B cell (primary cell): ENCODE data around the gene ELOVL6. TPM values are rescaled to one million over a fixed set of nuclear protein-coding genes. Genes with fewer than 3 reads are reported as not detected.

ENCODE experiments used
- ATAC-seq: fragments of 200-7000 bp; cut with Tn5 transposase; one replicate; pipeline ENCODE4 v1.10.0; 2021; ENCODE audit warnings: low read depth, mild to moderate bottlenecking, moderate number of reproducible peaks, moderate library complexity
- CTCF ChIA-PET: fragments of 350-600 bp; sonication (Branson Sonifier 250); formaldehyde crosslinking; loops from one replicate; lab custom pipeline; 2021; ENCODE audit warnings: antibody characterized with exemption, inconsistent platforms; lab: Charles Lee
- POLR2A ChIA-PET: fragments of 350-600 bp; sonication (Branson Sonifier 250); formaldehyde crosslinking; loops from one replicate; lab custom pipeline; 2021; ENCODE audit warnings: antibody characterized with exemption; lab: Charles Lee
- DNase-seq: peaks from one replicate; pipeline ENCODE4 v3.0.0; 2013
- H2AFZ ChIP-seq: 2 replicates; pipeline ENCODE4 v1.6.1; 2012; ENCODE audit warnings: mild to moderate bottlenecking, low read depth, low read length; ENCODE audit not compliant: insufficient read depth, poor library complexity, severe bottlenecking
- H3K27ac ChIP-seq, 2 donors: 1 replicate in 1 of 2; 2 replicates in 1 of 2; pipeline ENCODE4 v1.5.1; 2012 to 2013; ENCODE audit warnings: low read length in 2 of 2, mild to moderate bottlenecking in 2 of 2, moderate library complexity in 1 of 2
- H3K27me3 ChIP-seq, 4 experiments: fragments of 200-600 bp in 1 of 4; sonication (generic) in 1 of 4; replicated peaks in 1 of 4; 1 replicate in 2 of 4; 2 replicates in 2 of 4; pipeline versions ENCODE4 v1.6.1 to v1.7.0; 2013 to 2016; ENCODE audit warnings: low read length in 3 of 4, mild to moderate bottlenecking in 2 of 4, mixed read lengths in 1 of 4, moderate library complexity in 1 of 4; ENCODE audit not compliant: insufficient read depth in 4 of 4, control insufficient read depth in 3 of 4; ENCODE audit errors: control extremely low read depth in 1 of 4
- H3K36me3 ChIP-seq, 2 experiments: replicated peaks in 1 of 2; 1 replicate in 1 of 2; 2 replicates in 1 of 2; pipeline versions ENCODE4 v1.6.1 to v1.7.1; 2013; ENCODE audit warnings: low read length in 1 of 2; ENCODE audit not compliant: insufficient read depth in 2 of 2, control insufficient read depth in 1 of 2; ENCODE audit errors: control extremely low read depth in 1 of 2, extremely low read depth in 1 of 2
- H3K4me1 ChIP-seq, 2 donors: fragments of 200-600 bp in 1 of 2; sonication (generic) in 1 of 2; 1 replicate in 1 of 2; 2 replicates in 1 of 2; pipeline versions ENCODE4 v1.5.1 to v1.6.1; 2013 to 2017; ENCODE audit warnings: low read length in 2 of 2; ENCODE audit not compliant: control insufficient read depth in 2 of 2, insufficient read depth in 2 of 2
- H3K4me2 ChIP-seq: replicated peaks from 2 replicates; pipeline ENCODE3; 2012; ENCODE audit warnings: mild to moderate bottlenecking, low read depth, low read length; ENCODE audit not compliant: poor library complexity, severe bottlenecking
- H3K4me3 ChIP-seq, 5 experiments: fragments of 200-600 bp in 1 of 5; sonication (generic) in 1 of 5; 1 replicate in 3 of 5; 2 replicates in 2 of 5; pipeline versions ENCODE4 v1.5.1 to v1.7.0; 2011 to 2016; ENCODE audit warnings: low read length in 4 of 5, mild to moderate bottlenecking in 4 of 5, low read depth in 2 of 5, control low read depth in 1 of 5, moderate library complexity in 1 of 5; ENCODE audit not compliant: insufficient read depth in 1 of 5; ENCODE audit errors: control extremely low read depth in 1 of 5, extremely low read depth in 1 of 5
- H3K79me2 ChIP-seq: fragments of 200-600 bp; sonication (generic); one replicate; pipeline ENCODE4 v1.6.0; 2016; ENCODE audit warnings: low read length; ENCODE audit not compliant: control insufficient read depth, insufficient read depth
- H3K9ac ChIP-seq: fragments of 200-600 bp; sonication (generic); 2 replicates; pipeline ENCODE4 v1.6.1; 2017; ENCODE audit warnings: mild to moderate bottlenecking, low read length, moderate library complexity
- H3K9me3 ChIP-seq, 3 donors: one replicate each; pipeline versions ENCODE4 v1.6.1 to v1.7.1; 2013; ENCODE audit warnings: low read length in 2 of 3; ENCODE audit not compliant: control insufficient read depth in 2 of 3, insufficient read depth in 1 of 3; ENCODE audit errors: control extremely low read depth in 1 of 3
- H4K20me1 ChIP-seq: 2 replicates; pipeline ENCODE4 v1.6.0; 2012; ENCODE audit warnings: mild to moderate bottlenecking, low read length; ENCODE audit not compliant: insufficient read depth, control insufficient read depth, poor library complexity, severe bottlenecking
- H3K27ac Mint-ChIP-seq: one replicate; pipeline ENCODE4 v1.8.0; 2021; ENCODE audit warnings: mixed read lengths
- H3K27me3 Mint-ChIP-seq: one replicate; pipeline ENCODE4 v1.8.0; 2021; ENCODE audit warnings: mixed read lengths
- H3K4me1 Mint-ChIP-seq: one replicate; pipeline ENCODE4 v1.8.0; 2021; ENCODE audit warnings: mixed read lengths
- H3K4me3 Mint-ChIP-seq: one replicate; pipeline ENCODE4 v1.8.0; 2021; ENCODE audit warnings: mixed read lengths
- H3K9me3 Mint-ChIP-seq: one replicate; pipeline ENCODE4 v1.8.0; 2022; ENCODE audit warnings: mixed read lengths; ENCODE audit not compliant: insufficient read depth
- CTCF ChIP-seq: fragments of 200-600 bp; IDR thresholded peaks from one replicate; pipeline ENCODE4 v1.8.0; 2022; ENCODE audit warnings: antibody characterized with exemption, mild to moderate bottlenecking
- EZH2 ChIP-seq: IDR thresholded peaks from 2 replicates; pipeline ENCODE4 v1.6.1; 2012; ENCODE audit warnings: borderline replicate concordance, low read depth, mild to moderate bottlenecking, moderate library complexity, low read length; ENCODE audit not compliant: insufficient read depth, poor library complexity, severe bottlenecking
- WGBS: methylation state at CpG from one replicate; pipeline ENCODE4 v1.1.5; 2013; ENCODE audit warnings: missing lambda C conversion rate; ENCODE audit not compliant: insufficient coverage; 5-methylcytosine and 5-hydroxymethylcytosine counted together
- intact Hi-C: fragments of 100-400 bp; cut with micrococcal nuclease; formaldehyde crosslinking; loops from one replicate; pipeline ENCODE4 v1.10.0; 2022
- polyA plus RNA-seq: library from polyadenylated mRNA; depleted of rRNA; stranded (reverse); fragments of >200 nt; gene quantifications from 2 replicates; pipeline ENCODE4 v1.2.3, GENCODE V29; 2012
- total RNA-seq, 2 donors: library from RNA; stranded (reverse); fragments of 120-200 nt in 1 of 2; gene quantifications; 1 replicate in 1 of 2; 2 replicates in 1 of 2; pipeline versions ENCODE4 v1.2.3 to v1.2.4, GENCODE V29; 2013 to 2022

Gene ELOVL6
- total and polyA plus RNA-seq, 2 donors (not counting 1 experiment from before 2014, with no cell fraction given) = 0.10 to 0.22 TPM

DNA sequence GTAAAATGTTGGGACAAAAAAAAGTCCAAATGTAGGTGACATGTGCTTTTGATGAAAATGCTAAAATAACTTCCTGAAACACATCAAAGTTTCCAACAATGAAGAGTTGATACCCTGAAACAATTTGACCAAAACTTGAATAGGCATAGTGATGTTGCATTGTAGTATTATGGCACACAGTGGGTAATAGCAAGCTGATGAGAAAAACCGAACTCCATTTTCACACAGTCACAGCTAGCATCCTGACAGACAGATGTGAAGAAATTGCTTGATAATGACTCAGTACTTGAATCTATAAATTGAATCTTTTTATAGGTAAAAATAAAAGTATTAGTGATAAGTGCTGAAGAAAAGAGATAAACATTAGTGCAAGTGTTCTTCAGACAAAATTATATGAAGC, 122.5 kb downstream of the ELOVL6 start:
- WGBS = no CpG with 5 or more reads among the region's 1 CpG
- no peak overlapping the region for H3K27ac Mint-ChIP-seq
- TF ChIP-seq EZH2 = no peak
- no peak for TF ChIP-seq CTCF
- no peaks in the 10 kb centered on the region for H3K4me1 Mint-ChIP-seq
- no peak for DNase-seq
- Histone ChIP-seq H3K36me3 (no peaks in the 10 kb centered on the region), H3K27me3 (no peaks in the 10 kb centered on the region), H3K4me2 (no peak overlapping the region), H3K79me2 (no peaks in the 10 kb centered on the region), H3K27ac (no peak overlapping the region), H4K20me1 (no peaks in the 10 kb centered on the region), H3K4me1 (no peaks in the 10 kb centered on the region), H3K9me3 (no peaks in the 10 kb centered on the region), H2AFZ (no peak overlapping the region), H3K9ac (no peak overlapping the region), H3K4me3 (no peak overlapping the region)
- no peaks in the 10 kb centered on the region for H3K27me3 Mint-ChIP-seq
- H3K4me3 Mint-ChIP-seq = no peak overlapping the region
- ChIA-PET CTCF (no interaction called here), POLR2A (no interaction called here)
- ATAC-seq = no peak
- H3K9me3 Mint-ChIP-seq = no peaks in the 10 kb centered on the region
- intact Hi-C loops = no loop called here

DNA sequence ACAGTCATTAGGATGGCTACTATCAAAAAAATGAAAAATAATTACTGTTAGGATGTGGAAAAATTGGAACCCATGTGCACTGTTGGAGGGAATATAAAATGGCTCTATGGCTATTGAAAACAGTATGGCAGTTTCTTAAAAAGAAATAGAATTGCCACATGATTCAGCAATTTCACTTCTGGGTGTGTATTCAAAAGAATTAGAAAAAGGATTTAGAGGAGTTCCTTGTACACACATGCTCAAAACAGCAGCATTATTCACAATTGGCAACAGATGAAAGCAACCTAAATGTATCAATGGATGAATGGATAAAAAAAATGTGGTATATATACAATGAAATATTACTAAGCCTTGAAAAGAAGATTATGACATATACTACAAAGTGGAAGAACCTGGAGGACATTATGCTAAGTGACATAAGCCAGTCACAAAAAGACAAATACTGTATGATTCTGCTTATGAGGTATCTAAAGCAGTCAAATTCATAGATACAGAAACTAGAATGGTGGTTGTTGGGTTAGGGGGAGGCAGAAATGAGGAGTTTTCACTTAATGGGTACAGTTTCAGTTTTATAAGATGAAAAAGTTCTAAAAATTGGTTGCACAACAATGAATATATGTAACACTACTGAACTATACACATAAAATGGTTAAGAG, 123.2 kb downstream of the ELOVL6 start:
- ATAC-seq (no peak), DNase-seq (no peak)
- ChIA-PET CTCF (no interaction called here), POLR2A (no interaction called here)
- Histone ChIP-seq H3K4me2 (no peak overlapping the region), H3K4me3 (no peak overlapping the region), H3K36me3 (no peaks in the 10 kb centered on the region), H4K20me1 (no peaks in the 10 kb centered on the region), H2AFZ (no peak overlapping the region), H3K9me3 (no peaks in the 10 kb centered on the region), H3K27me3 (no peaks in the 10 kb centered on the region), H3K9ac (no peak overlapping the region), H3K79me2 (no peaks in the 10 kb centered on the region), H3K27ac (no peak overlapping the region), H3K4me1 (no peaks in the 10 kb centered on the region)
- Mint-ChIP-seq H3K9me3 (no peaks in the 10 kb centered on the region), H3K27me3 (no peaks in the 10 kb centered on the region), H3K4me3 (no peak overlapping the region), H3K27ac (no peak overlapping the region), H3K4me1 (no peaks in the 10 kb centered on the region)
- TF ChIP-seq CTCF = no peak
- TF ChIP-seq EZH2 = no peak
- intact Hi-C loops = no loop called here
